Fibroblast of lung (primary cell): Measurements from ENCODE around the gene ART3.
A peak's percentile ranks its signal among the peaks of the same experiment; 100 is the strongest.

ENCODE experiments used
- EZH2 ChIP-seq: IDR thresholded peaks from 2 replicates; pipeline ENCODE4 v1.5.1; 2012; ENCODE audit warnings: low read length, control low read depth, mild to moderate bottlenecking; ENCODE audit errors: missing control alignments
- TF ChIP-seq, protein P1 (sequence below), 2 donors: IDR thresholded peaks in 1 of 2; conservative IDR thresholded peaks in 1 of 2; 1 replicate in 1 of 2; 2 replicates in 1 of 2; pipeline ENCODE4 v1.5.1; 2011 to 2012; ENCODE audit warnings: low read length in 2 of 2, control low read depth in 1 of 2, inconsistent platforms in 1 of 2, low read depth in 1 of 2, mild to moderate bottlenecking in 1 of 2

DNA sequence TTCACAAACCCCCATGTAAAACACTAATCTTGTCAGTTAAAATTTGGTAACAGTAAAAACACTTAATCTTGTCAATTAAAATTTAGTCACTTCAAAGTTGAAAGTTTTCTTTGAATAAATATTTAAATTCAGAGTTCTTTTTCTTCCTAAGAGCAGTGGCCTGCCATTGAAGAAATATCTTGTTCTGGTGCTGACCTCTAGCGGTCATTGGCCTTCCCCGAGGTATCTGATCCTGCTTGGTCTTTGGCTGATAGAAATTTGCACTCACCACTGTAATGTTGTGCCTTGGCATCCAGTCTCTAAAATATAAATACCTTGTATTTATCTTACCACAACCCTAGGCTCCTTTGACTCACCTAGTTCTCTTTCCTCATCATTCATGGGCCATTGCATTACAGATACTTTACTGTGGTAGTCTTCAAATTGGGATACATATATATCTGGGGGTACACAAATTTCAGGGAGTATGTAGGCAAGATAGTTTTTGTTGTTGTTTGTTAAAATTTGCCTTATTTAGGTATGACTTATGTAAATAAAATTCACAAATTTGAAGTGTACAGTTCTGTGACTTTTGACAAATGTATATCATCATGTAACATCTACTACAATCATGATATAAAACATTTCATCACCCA, 6.7 kb upstream of the ART3 start:
- TF ChIP-seq, protein P1, sequence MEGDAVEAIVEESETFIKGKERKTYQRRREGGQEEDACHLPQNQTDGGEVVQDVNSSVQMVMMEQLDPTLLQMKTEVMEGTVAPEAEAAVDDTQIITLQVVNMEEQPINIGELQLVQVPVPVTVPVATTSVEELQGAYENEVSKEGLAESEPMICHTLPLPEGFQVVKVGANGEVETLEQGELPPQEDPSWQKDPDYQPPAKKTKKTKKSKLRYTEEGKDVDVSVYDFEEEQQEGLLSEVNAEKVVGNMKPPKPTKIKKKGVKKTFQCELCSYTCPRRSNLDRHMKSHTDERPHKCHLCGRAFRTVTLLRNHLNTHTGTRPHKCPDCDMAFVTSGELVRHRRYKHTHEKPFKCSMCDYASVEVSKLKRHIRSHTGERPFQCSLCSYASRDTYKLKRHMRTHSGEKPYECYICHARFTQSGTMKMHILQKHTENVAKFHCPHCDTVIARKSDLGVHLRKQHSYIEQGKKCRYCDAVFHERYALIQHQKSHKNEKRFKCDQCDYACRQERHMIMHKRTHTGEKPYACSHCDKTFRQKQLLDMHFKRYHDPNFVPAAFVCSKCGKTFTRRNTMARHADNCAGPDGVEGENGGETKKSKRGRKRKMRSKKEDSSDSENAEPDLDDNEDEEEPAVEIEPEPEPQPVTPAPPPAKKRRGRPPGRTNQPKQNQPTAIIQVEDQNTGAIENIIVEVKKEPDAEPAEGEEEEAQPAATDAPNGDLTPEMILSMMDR (conservative IDR thresholded peaks at IDR 0.05 in 1 of 2, IDR thresholded peaks at IDR 0.05 in 1 of 2; ENCODE audit: low read depth in 1 of 2, low read length in 2 of 2) = peak; percentile 90 to 92
- TF ChIP-seq EZH2 = no peak
